Ishikawa (cell line): Measurements from ENCODE around the gene CDH10.

Source experiments
- CREB1 ChIP-seq: IDR thresholded peaks from 2 replicates; pipeline ENCODE4 v1.6.1; 2012; ENCODE audit warnings: low read depth
- EP300 ChIP-seq: IDR thresholded peaks from 2 replicates; pipeline ENCODE4 v1.6.1; 2012; ENCODE audit warnings: borderline replicate concordance
- TAF1 ChIP-seq: IDR thresholded peaks from 2 replicates; pipeline ENCODE4 v1.6.1; 2012; ENCODE audit warnings: low read depth, mild to moderate bottlenecking

- TF ChIP-seq TAF1 (no peak), EP300 (no peak), CREB1 (no peak)
Observed at GRCh38 chr5:24472518-24472917, 172.3 kb downstream of the CDH10 start.
